Tibial nerve (tissue), 3 donors: Measurements from ENCODE around the gene PTPRU.

Source experiments
- CTCF ChIP-seq, 5 experiments: fragments of 200-600 bp in 3 of 5; fragments of 450-650 bp in 2 of 5; sonication (generic) in 3 of 5; IDR thresholded peaks; one replicate each; pipeline ENCODE4 v1.5.1; 2016 to 2019; ENCODE audit warnings: antibody characterized with exemption in 5 of 5, mild to moderate bottlenecking in 3 of 5, moderate library complexity in 2 of 5
- POLR2A ChIP-seq, 2 donors: fragments of 450-650 bp; IDR thresholded peaks; one replicate each; pipeline ENCODE4 v1.6.1; 2017; ENCODE audit warnings: antibody characterized with exemption in 2 of 2, mild to moderate bottlenecking in 2 of 2, moderate library complexity in 2 of 2

- TF ChIP-seq CTCF (IDR thresholded peaks at IDR 0.05) (no peak), POLR2A (IDR thresholded peaks at IDR 0.05) (no peak)
Observed at GRCh38 chr1:29271724-29272123, 35.4 kb downstream of the PTPRU start.
